Prostate gland (tissue), 2 donors: ENCODE results near the gene HDAC1. TPM values are rescaled to one million over a fixed set of nuclear protein-coding genes. Genes with fewer than 3 reads are reported as not detected.
A peak's percentile ranks its signal among the peaks of the same experiment; 100 is the strongest.
"Not testable (repeated sequence)": the region's sequence is repeated elsewhere in the genome, so short reads cannot be mapped to it uniquely, and the experiment has no call there.

ENCODE experiments used
- DNase-seq: peaks from one replicate; pipeline ENCODE4 v3.0.0-alpha.2; 2019; ENCODE audit warnings: low spot score
- H3K27ac ChIP-seq, 2 donors: fragments of 200-600 bp; sonication (generic); 2 replicates each; pipeline ENCODE4 v1.5.1; 2017 to 2019
- H3K27me3 ChIP-seq: fragments of 200-600 bp; sonication (generic); replicated peaks from 2 replicates; pipeline ENCODE4 v1.5.1; 2019; ENCODE audit not compliant: insufficient read depth
- H3K36me3 ChIP-seq, 2 donors: fragments of 200-600 bp; sonication (generic); 1 replicate in 1 of 2; 2 replicates in 1 of 2; pipeline versions ENCODE4 v1.5.1 to v1.8.1; 2017 to 2019
- H3K4me1 ChIP-seq: fragments of 200-600 bp; sonication (generic); replicated peaks from 2 replicates; pipeline ENCODE4 v1.5.1; 2019
- H3K4me3 ChIP-seq, 2 donors: fragments of 200-600 bp; sonication (generic); 2 replicates each; pipeline ENCODE4 v1.5.1; 2017 to 2019
- H3K9me3 ChIP-seq: fragments of 200-600 bp; sonication (generic); 2 replicates; pipeline ENCODE4 v1.5.1; 2017
- POLR2A ChIP-seq: fragments of 450-650 bp; IDR thresholded peaks from one replicate; pipeline ENCODE4 v1.6.1; 2016; ENCODE audit warnings: antibody characterized with exemption, mild to moderate bottlenecking
- POLR2AphosphoS5 ChIP-seq: sonication (generic); formaldehyde crosslinking; IDR thresholded peaks from one replicate; pipeline ENCODE4 v1.6.1; 2017; ENCODE audit warnings: antibody characterized with exemption
- WGBS: methylation state at CpG from one replicate; pipeline ENCODE4 v1.1.5; 2018; 5-methylcytosine and 5-hydroxymethylcytosine counted together
- intact Hi-C: fragments of 100-400 bp; cut with DNase I; formaldehyde crosslinking; loops from one replicate; pipeline ENCODE4 v1.14.2; 2022
- total RNA-seq, 2 donors: library from RNA; depleted of rRNA; stranded (reverse); fragments of >200 nt; gene quantifications; one replicate each; pipeline ENCODE4 v1.1.0, GENCODE V29; 2016
- TF ChIP-seq, protein P1 (sequence below), 4 experiments: fragments of 200-600 bp in 2 of 4; fragments of 450-650 bp in 2 of 4; sonication (generic) in 2 of 4; IDR thresholded peaks; 1 replicate in 3 of 4; 2 replicates in 1 of 4; pipeline ENCODE4 v1.5.1; 2016 to 2019; ENCODE audit warnings: antibody characterized with exemption in 4 of 4, mild to moderate bottlenecking in 2 of 4, moderate library complexity in 2 of 4

Gene HDAC1
- total RNA-seq, 2 donors from 2014 or later = 85.8 to 98.0 TPM

DNA sequence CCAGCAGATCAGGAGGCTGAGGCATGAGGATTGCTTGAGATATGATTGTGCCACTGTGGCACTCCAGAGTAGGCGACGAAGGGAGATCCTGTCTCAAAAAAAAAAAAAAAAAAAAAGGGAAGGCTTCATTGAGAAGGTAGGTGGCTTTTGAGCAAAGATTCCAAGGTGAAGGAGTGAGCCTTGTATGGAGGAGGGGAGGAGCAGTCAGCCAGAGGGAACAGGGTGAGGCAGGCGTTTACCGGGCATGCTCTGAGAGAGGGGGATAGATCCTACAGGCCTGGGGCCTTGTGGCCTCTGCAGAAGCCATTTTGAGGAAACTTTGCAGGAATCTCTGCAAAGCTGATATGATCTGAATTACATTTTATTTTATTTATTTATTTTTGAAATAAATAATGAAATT lies 5.1 kb upstream of the HDAC1 start:
- no peaks in the 10 kb centered on the region for H3K36me3 ChIP-seq
- H3K27me3 ChIP-seq = no peaks in the 10 kb centered on the region
- no peak for DNase-seq
- 87% methylated on average over 4 of the region's 4 CpGs for WGBS
- no peak for TF ChIP-seq POLR2A
- TF ChIP-seq, protein P1, sequence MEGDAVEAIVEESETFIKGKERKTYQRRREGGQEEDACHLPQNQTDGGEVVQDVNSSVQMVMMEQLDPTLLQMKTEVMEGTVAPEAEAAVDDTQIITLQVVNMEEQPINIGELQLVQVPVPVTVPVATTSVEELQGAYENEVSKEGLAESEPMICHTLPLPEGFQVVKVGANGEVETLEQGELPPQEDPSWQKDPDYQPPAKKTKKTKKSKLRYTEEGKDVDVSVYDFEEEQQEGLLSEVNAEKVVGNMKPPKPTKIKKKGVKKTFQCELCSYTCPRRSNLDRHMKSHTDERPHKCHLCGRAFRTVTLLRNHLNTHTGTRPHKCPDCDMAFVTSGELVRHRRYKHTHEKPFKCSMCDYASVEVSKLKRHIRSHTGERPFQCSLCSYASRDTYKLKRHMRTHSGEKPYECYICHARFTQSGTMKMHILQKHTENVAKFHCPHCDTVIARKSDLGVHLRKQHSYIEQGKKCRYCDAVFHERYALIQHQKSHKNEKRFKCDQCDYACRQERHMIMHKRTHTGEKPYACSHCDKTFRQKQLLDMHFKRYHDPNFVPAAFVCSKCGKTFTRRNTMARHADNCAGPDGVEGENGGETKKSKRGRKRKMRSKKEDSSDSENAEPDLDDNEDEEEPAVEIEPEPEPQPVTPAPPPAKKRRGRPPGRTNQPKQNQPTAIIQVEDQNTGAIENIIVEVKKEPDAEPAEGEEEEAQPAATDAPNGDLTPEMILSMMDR (IDR thresholded peaks at IDR 0.05) = no peak
- H3K4me3 ChIP-seq = no peak overlapping the region
- H3K4me1 ChIP-seq = peaks cover 8% of the 10 kb centered on the region
- intact Hi-C loops = no loop called here
- H3K27ac ChIP-seq = no peak overlapping the region
- no peaks in the 10 kb centered on the region for H3K9me3 ChIP-seq

DNA sequence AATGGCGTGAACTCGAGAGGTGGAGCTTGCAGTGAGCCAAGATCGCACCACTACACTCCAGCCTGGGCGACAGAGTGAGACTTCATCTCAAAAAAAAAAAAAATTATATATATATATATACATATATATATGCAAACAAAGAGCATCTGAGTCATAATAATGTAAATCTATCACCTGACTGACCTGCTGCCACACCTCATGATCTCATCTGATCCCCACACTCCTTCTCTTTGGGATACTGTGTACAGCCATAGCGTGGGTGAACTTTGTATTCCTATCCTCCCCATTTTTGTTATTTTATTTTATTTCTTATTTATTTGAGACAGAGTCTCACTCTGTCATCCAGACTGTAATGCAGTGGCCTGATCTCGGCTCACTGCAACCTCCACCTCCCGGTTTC lies 2.6 kb upstream of the HDAC1 start:
- DNase-seq = no peak
- H3K27ac ChIP-seq = no peak overlapping the region

DNA sequence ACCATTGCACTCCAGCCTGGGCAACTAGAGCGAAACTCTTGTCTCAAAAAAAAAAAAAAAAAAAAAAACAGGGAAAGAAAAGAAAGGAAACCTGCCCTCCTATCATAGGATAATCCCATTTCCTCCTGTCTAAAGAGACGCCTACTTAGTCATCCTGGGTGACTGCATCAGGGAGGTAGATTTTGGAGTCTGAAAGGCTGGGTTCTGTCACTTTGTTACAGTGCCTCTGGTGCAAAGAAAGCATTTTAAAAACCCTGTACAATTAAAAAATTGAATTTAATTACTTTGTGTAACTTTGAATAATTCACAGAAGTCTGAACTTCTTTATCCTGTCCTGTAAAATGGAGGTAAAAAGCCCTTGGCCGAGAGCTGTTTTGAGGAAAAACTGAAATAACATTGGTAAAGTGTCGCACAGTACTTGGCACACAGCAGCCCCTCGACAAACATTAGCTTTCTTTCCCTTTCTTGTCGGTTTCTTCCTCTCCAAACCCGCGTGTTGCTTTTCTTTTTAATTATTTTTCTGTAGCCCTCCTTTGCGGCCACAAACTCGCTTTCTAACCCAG lies 657 bp upstream of the HDAC1 start:
- TF ChIP-seq, protein P1 (IDR thresholded peaks at IDR 0.05) = no peak
- TF ChIP-seq POLR2AphosphoS5 (no peak), POLR2A (no peak)
- H3K4me1 ChIP-seq = peaks cover 8% of the 10 kb centered on the region
- DNase-seq = no peak
- H3K27ac ChIP-seq = peak overlapping the region; percentile 88 to 95
- intact Hi-C loops = no loop called here
- H3K36me3 ChIP-seq = no peaks in the 10 kb centered on the region
- no peaks in the 10 kb centered on the region for H3K9me3 ChIP-seq
- H3K4me3 ChIP-seq = peak overlapping the region; percentile 92 to 93
- WGBS = 40% methylated on average over 10 of the region's 10 CpGs
- no peaks in the 10 kb centered on the region for H3K27me3 ChIP-seq

More for the DNA sequence above, 2.6 kb upstream of the HDAC1 start:
- WGBS = 92% methylated on average over 7 of the region's 7 CpGs
- intact Hi-C loops = no loop called here
- Histone ChIP-seq H3K27me3 (no peaks in the 10 kb centered on the region), H3K9me3 (no peaks in the 10 kb centered on the region), H3K4me1 (peaks cover 8% of the 10 kb centered on the region), H3K4me3 (no peak overlapping the region), H3K36me3 (no peaks in the 10 kb centered on the region)
- no peak for TF ChIP-seq POLR2A
- no peak for TF ChIP-seq POLR2AphosphoS5
- TF ChIP-seq, protein P1 (IDR thresholded peaks at IDR 0.05) = no peak

DNA sequence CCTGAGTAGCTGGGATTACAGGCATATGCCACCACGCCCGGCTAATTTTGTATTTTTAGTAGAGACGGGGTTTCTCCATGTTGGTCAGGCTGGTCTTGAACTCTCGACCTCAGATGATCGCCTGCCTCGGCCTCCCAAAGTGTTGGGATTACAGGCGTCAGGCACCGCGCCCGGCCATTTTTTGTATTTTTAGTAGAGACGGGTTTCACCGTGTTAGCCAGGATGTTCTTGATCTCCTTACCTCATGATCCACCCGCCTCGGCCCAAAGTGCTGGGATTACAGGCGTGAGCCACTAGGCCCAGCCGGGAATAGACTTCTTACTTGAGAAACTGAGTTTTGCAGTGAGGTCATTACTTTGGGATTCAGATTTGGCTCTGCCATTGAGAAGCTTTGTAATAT lies 6.3 kb downstream of the HDAC1 start:
- WGBS = 96% methylated on average over 16 of the region's 16 CpGs

GRCh38 chr1:32299327-32299726 lies 7.4 kb downstream of the HDAC1 start:
- Histone ChIP-seq H3K4me3 (no peak overlapping the region), H3K27me3 (no peaks in the 10 kb centered on the region), H3K4me1 (peaks cover 5% of the 10 kb centered on the region), H3K36me3 (peaks cover 0 to 17% of the 10 kb centered on the region in 2 donors), H3K9me3 (no peaks in the 10 kb centered on the region), H3K27ac (no peak overlapping the region)
- intact Hi-C loops = no loop called here
- TF ChIP-seq, protein P1 (IDR thresholded peaks at IDR 0.05) = no peak
- TF ChIP-seq POLR2A (no peak), POLR2AphosphoS5 (no peak)
- no peak for DNase-seq

More for the DNA sequence above, 6.3 kb downstream of the HDAC1 start:
- H3K36me3 ChIP-seq, H3K4me1 ChIP-seq, H3K27ac ChIP-seq, DNase-seq, intact Hi-C loops, H3K9me3 ChIP-seq, H3K27me3 ChIP-seq, H3K4me3 ChIP-seq: not testable (repeated sequence)
